GM15510 (cell line): ENCODE data around the gene SNAI3.

Source experiments
- POLR2A ChIP-seq: IDR thresholded peaks from 3 replicates; pipeline ENCODE4 v1.6.1; 2011; ENCODE audit warnings: borderline replicate concordance; ENCODE audit not compliant: insufficient read length; ENCODE audit errors: extremely low read depth

The SNAI3 gene

DNA sequence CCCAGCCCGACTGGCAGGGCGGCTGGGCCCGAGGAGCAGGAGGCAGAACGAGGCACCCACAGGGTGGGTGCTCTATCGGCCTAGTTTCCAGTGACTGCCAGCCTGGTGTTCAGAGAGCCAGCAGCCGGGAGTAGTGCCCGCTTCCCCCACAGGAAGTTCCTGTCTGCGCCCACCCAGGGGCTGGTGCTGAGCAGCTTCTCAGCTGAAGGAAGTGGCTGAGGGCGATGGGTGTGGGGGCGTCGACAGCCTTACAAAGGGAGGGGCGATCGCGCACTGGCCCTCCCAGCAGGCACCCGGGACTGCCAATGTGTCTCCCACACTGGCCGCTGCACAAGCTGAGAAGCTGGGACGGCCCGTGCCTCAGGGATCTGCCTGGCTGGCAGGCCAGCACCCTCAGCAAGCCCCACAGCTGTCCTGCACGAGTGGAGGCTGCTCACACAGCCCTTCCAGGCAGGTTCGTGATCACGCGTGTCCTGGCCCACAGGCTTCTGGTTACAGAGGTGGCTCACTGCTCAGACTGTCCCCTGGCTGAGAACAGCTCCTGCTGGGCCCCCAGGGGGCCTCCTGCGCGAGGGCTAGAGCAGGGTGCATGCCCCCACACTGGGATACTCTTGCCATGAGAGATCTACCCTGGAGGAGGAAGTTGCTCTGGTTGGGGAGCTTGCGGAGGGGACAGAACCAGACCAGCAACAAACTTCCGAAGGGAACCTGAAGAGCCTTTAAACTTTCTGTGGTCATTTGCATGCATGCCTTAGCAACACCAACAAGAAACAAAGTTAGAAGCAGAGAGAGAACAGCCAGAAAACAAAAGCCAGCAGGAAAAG is 17.4 kb upstream of the SNAI3 start:
- TF ChIP-seq POLR2A: no peak

GRCh38 chr16:88702371-88703210 is 16.3 kb upstream of the SNAI3 start:
- no peak for TF ChIP-seq POLR2A

DNA sequence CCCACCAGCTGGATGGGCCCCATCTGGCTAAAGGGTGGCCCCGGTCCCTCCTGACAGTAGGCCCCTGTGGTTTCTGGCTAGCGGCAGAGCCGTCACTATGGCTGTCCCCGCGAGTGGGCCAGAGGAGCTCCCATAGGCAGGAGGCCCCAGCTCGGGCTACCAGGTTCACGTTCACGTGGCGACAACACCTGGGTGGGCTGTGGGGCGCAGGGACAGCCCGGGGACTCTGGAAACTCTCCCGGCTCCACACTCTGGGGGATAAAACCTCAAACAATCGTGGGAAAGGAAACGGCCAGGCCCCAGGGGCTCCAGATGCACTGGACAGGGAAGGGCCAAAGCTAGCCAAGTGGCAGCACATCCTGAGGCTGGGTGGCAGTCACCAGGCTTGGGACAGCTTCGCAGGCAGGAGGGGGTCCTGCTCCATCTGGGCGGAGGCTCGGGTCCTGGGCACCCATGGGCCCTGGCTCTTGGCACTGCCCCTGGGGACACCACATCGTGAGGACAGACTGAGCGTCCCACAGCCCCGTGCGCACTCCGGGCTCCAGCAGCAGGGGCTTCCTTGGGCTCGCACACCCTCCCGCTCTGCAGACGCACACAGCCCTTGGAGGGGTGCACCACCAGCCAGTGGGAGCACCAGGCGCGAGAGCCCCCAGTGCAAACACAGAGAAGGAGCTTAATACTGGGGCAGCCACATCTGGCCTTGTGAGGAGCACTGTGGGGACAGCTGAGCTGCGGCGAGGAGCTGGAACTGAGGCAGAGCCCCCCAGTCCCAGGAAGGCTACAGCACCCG is 15.5 kb upstream of the SNAI3 start:
- TF ChIP-seq POLR2A: no peak

DNA sequence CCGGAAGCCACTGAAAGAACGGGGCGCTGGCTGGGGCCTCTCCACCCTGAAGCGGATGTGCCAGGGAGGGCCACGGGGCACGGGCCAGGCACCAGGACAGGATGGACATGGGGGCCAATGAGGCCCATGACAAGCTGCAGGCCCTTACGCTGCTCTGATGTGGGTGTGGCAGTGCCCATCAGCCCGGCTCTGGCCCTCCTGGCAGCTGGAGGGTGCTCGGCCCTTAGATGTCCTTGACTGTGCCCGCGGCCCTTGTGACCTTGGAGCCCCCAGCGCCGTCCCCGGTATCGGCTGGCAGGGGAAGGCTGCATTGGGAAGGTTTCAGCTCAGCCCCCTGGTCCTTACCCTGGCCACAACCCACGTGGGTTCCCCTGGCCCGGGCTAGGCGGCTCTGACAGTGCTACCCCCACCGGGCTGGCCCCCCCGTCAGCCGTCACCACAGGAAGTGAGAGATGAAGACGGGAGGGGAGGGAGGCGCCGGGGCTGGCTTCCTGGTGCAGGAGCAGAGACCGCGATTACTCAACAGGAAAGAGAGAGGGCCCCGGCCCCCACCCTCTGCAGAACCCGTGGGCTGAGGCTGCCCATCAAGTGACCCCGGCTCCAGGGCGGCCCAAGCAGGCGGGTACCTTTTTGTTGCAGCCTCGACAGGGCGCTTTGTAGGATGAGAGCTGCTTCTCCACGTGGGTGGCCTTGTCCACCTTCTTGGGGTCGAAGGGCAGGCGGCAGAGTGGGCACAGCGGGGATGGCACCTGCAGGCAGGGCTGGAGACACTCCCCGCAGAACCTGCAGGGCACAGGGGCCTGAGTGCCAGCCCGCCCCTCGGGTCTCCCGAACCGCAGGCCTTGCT is 14.6 kb upstream of the SNAI3 start:
- TF ChIP-seq POLR2A: peak; percentile 42

GRCh38 chr16:88700322-88700635 is 14.0 kb upstream of the SNAI3 start:
- TF ChIP-seq POLR2A: no peak

GRCh38 chr16:88699180-88699579 is 12.9 kb upstream of the SNAI3 start:
- TF ChIP-seq POLR2A: no peak

GRCh38 chr16:88698646-88699045 is 12.3 kb upstream of the SNAI3 start:
- no peak for TF ChIP-seq POLR2A

DNA sequence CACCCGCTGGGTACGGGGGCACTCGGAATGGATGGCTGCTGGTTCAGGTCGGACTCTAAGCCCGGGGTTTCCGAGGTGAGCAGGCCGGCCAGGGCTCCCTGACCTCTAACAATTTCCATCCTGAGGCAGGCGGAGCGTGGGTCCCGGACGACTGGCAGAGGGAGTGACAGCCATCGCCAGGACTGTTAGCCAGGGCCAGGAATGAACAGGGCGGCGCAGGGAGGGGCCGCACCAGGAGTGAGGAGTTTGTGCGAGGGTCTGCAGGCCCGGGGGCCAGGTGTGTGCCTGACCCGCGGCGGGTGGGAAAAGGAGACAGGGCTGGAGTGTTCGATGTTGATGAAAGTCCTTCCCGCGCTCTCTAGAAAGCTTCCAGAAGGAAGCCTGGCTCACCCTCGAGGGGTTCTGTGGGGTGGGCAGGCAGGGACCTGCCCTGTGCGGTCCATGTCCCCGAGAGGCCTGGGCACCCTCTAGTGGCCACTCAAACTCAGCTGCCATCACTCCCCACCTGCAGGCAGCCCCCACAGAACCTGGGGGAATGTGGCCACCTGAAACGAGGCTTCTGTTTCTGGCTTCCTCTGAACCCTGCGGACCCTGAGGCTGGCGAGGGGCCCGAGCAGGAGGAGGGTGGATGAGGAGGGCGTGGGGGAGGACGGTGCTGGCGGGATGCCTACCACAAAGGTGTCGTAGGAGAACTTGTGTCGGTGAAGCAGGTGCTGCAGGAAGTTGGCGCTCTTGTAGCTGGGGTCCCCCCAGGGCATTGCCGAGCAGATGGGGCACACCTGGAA is 11.7 kb upstream of the SNAI3 start:
- no peak for TF ChIP-seq POLR2A

DNA sequence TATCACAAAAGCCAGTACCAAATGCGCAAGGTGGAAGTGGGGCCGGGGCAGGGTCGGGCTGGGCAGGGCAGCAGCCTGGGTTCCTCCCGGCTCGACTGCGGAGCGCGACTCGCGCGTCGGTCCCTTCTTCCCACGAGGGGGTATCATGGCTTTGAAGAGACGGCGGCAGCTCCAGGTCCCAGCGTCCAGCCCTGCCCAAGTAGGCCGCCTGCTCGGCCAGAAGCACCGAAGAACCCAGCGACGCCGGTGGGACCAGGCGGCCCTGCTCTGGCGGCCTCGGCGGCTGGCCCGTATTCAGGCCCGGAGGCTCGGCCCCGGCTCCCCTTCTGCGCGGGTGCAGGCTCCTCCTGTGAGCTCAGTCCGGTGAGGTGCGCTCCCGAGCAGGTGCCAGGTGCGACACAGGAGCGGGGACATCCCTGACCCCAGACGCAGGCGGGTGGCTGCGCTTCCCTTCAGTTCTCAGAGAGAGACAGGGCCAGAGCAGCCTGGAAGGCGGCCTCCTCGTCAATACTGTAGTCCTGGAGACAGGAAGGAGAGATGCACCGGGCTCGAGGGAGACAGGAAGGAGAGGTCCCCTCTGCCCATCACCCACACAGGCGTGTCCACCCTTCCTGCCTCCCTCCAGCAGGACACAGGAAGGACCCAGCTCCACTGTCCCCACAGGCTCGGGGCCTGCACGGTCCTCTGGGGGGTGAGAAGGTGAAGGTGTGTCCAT is 11.0 kb upstream of the SNAI3 start:
- no peak for TF ChIP-seq POLR2A

- no peak for TF ChIP-seq POLR2A
Observed at GRCh38 chr16:88696441-88696840, 10.1 kb upstream of the SNAI3 start.

- no peak for TF ChIP-seq POLR2A
Observed at GRCh38 chr16:88695753-88696152, 9.4 kb upstream of the SNAI3 start.

DNA sequence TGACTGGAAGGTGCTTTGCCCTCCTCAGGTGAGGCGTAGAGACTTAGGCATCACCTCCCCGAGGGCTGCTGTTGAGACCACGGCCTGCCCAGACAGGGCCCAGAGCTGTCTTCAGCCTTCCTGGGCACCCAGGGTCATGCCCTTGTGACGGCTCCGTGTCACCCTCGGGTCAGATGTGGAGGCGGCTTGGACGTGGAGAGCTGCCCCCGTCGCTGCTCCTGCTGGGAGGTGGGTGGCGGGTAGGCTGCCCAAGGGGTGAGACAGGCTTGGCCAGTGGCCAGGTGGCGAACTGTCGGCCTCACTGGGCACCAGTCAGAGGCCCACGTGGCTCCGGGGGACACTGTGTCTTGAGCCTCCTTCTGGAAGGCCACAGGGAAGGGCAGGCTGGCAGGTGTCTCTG is 8.9 kb upstream of the SNAI3 start:
- TF ChIP-seq POLR2A: no peak
